ENCODE measurements around the gene NKAIN4.

Gene NKAIN4

DNA sequence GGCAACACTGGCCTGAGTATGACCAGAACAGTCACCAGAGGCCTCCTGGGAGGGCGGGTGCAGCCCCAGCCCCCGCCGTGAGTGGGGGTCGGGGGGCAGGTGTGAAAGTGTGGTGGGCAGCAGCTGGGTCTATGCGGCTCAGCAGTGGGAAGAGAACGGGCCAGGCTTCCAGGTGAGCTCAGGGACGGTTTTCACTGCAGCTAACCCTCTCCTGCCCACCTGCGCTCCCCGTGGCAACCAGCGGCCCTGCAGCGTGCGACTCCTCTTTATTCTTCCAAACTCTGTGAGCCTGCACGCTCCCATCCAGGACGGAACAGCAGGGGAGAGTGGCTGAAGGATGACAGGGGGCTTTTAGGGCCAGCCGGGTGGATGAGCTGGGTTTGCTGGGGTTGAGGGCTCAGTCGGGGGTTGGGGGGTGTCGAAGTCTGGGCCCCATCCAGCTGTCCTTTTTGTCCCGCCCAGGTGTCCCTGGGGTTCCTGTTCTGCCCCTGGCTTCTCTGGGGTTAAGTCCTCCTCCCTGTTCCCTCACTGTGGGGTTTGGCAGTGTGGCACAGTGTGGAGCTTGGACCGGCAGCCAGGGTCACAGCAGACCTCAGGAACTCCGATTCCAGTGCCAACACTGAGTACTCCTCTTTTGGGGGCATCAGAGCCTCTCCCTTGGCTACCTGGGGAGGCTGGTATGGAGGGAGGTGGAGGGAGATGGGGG is 19.4 kb downstream of the NKAIN4 start:
- H3K36me3 ChIP-seq (ENCODE audit: insufficient read depth, low read length), result no peaks in the 10 kb centered on the region
- no peaks in the 10 kb centered on the region for H3K9me3 ChIP-seq (ENCODE audit: low read depth, low read length)
- no peak for DNase-seq (ENCODE audit: low read depth, low spot score)
- no peak overlapping the region for H3K27ac ChIP-seq
- no peak for TF ChIP-seq POLR2AphosphoS5 (IDR thresholded peaks at IDR 0.05; ENCODE audit: borderline replicate concordance, low read depth, low read length)
- TF ChIP-seq FOXP2 (optimal IDR thresholded peaks at IDR 0.05; ENCODE audit: control extremely low read depth, extremely low read length, insufficient read depth), result no peak
- TF ChIP-seq EZH2 (IDR thresholded peaks at IDR 0.05), result no peak
- H3K9ac ChIP-seq (ENCODE audit: insufficient read length), result no peak overlapping the region
- H3K4me3 ChIP-seq, result no peak overlapping the region

DNA sequence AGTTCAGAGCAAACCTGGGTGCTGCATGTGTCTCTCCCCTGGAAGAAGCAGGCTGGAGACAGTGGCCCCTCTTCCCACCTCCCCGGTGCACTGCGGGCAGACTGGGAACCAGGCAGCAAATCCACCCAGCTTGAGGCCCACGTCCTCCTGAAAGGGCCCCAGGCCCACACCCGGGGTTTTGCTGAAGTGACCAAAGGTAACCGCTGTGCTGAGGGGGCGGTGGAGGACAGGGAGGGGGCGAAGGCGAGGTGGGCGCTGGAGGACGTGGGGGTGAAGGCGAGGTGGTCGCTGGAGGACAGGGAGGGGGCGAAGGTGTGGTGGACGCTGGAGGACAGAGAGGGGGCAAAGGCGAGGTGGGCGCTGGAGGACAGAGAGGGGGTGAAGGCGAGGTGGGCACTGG is 20.3 kb downstream of the NKAIN4 start:
- Histone ChIP-seq H3K9me3 (ENCODE audit: low read depth, low read length) (no peaks in the 10 kb centered on the region), H3K4me3 (no peak overlapping the region), H3K27ac (no peak overlapping the region), H3K9ac (ENCODE audit: insufficient read length) (no peak overlapping the region), H3K36me3 (ENCODE audit: insufficient read depth, low read length) (no peaks in the 10 kb centered on the region)
- TF ChIP-seq FOXP2 (optimal IDR thresholded peaks at IDR 0.05; ENCODE audit: control extremely low read depth, extremely low read length, insufficient read depth), result no peak
- no peak for TF ChIP-seq POLR2AphosphoS5 (IDR thresholded peaks at IDR 0.05; ENCODE audit: borderline replicate concordance, low read depth, low read length)
- no peak for TF ChIP-seq EZH2 (IDR thresholded peaks at IDR 0.05)
- DNase-seq (ENCODE audit: low read depth, low spot score), result no peak

DNA sequence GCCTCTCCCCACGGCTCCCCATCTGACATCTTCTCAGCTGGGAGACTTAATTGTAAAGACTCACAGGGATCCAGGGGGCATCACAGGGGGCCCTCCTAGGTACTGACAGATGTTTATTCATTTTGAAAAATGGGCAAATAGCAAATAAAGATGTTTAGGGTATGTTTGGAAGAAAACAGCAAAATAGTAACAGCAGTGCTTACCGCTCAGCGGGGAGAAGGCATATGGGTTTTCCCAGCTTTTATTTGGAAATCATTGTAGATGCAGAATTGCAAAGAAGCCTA is 21.3 kb downstream of the NKAIN4 start:
- H3K27ac ChIP-seq, result no peak overlapping the region
- H3K9me3 ChIP-seq (ENCODE audit: low read depth, low read length), result no peaks in the 10 kb centered on the region
- H3K36me3 ChIP-seq (ENCODE audit: insufficient read depth, low read length), result no peaks in the 10 kb centered on the region
- H3K9ac ChIP-seq (ENCODE audit: insufficient read length), result no peak overlapping the region
- no peak for DNase-seq (ENCODE audit: low read depth, low spot score)
- no peak overlapping the region for H3K4me3 ChIP-seq
- TF ChIP-seq FOXP2 (optimal IDR thresholded peaks at IDR 0.05; ENCODE audit: control extremely low read depth, extremely low read length, insufficient read depth) (no peak), EZH2 (IDR thresholded peaks at IDR 0.05) (no peak), POLR2AphosphoS5 (IDR thresholded peaks at IDR 0.05; ENCODE audit: borderline replicate concordance, low read depth, low read length) (no peak)

DNA sequence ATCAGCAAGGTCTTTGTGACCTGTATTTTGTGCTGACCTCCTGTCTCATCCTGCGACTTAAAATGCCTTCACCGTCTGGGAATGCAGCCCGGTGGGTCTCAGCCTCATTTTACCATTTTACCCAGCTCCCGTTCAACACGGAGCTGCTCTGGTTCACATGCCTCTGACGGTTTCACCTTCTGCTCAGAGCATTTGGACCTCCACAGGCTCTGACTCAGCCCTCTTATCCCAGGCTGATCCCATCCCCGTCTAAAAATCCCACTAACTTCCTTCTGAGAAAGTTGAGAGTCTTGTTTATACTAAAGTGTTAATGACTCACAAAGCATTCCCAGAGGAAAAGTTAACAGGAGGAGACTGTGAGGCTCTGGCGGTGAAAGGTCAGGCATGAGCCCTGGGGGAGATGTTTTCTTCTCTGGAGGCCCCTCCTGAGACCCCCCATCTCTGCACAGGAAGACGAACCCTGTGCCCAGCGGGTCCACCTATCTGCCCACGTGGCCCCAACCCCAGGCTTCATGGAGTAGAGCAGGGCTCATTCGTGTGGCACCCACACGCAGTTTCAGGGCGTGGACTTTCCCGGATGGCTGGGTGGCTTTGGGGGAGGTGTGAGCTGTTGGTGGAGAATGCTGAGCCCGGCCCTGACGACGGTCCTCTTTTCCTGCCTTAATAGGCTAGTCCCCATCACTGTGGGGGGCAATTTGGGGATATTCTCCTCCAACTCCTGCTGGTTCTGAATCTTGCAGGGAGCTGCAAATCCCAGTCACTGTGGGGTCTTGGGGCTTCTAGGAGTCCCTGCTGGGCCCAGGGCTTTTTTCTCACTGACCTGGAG is 21.8 kb downstream of the NKAIN4 start:
- Histone ChIP-seq H3K27ac (no peak overlapping the region), H3K9me3 (ENCODE audit: low read depth, low read length) (no peaks in the 10 kb centered on the region), H3K9ac (ENCODE audit: insufficient read length) (no peak overlapping the region), H3K4me3 (no peak overlapping the region), H3K36me3 (ENCODE audit: insufficient read depth, low read length) (no peaks in the 10 kb centered on the region)
- TF ChIP-seq POLR2AphosphoS5 (IDR thresholded peaks at IDR 0.05; ENCODE audit: borderline replicate concordance, low read depth, low read length) (no peak), EZH2 (IDR thresholded peaks at IDR 0.05) (no peak), FOXP2 (optimal IDR thresholded peaks at IDR 0.05; ENCODE audit: control extremely low read depth, extremely low read length, insufficient read depth) (no peak)
- no peak for DNase-seq (ENCODE audit: low read depth, low spot score)

DNA sequence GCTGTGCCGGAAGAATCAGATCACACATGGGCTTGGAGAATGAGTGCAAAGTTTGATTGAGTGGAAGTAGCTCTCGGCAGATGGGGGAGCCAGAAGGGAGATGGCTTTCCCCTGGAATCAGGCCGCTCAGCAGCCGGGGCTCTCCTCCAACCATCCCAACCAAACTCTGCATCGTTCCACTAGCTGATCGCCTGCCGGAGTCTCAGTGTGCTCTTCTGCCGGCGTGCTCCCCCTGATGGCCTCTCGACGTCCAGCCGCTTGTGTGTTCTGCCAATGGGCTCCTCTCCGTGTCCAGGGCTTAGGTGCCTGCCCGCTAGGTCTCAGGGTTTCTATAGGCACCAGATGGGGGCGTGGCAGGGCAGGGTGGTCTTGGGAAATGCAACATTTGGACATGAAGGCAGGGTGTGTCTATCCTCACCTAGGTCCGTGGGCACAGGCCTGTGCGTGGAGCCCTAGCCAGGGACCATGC is 23.4 kb downstream of the NKAIN4 start:
- DNase-seq (ENCODE audit: low read depth, low spot score), result no peak
- Histone ChIP-seq H3K36me3 (ENCODE audit: insufficient read depth, low read length) (no peaks in the 10 kb centered on the region), H3K4me3 (no peak overlapping the region), H3K9me3 (ENCODE audit: low read depth, low read length) (no peaks in the 10 kb centered on the region), H3K27ac (no peak overlapping the region), H3K9ac (ENCODE audit: insufficient read length) (no peak overlapping the region)
- no peak for TF ChIP-seq EZH2 (IDR thresholded peaks at IDR 0.05)

DNA sequence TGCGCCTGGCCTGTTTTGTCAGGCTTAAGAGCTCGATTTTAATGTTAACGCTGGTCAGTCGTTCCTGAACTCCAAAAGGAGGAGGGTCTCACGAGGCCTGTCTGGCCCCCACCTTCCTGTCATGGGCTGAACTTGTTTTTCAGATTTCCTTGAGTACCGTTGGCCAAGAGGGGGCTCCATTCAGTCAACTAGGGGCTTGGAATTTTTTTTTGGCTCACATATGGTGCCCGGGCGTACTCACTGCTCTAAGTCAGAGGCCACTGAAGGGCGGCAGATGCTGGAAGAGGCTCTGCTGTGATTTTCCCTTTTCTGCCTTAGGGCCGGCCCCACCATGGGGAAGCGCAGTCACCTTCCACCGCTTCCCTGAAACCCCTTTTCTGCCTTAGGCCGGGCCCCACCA is 25.5 kb downstream of the NKAIN4 start:
- DNase-seq (ENCODE audit: low read depth, low spot score), result no peak
- Histone ChIP-seq H3K9me3 (ENCODE audit: low read depth, low read length) (no peaks in the 10 kb centered on the region), H3K36me3 (ENCODE audit: insufficient read depth, low read length) (no peaks in the 10 kb centered on the region), H3K27ac (no peak overlapping the region), H3K9ac (ENCODE audit: insufficient read length) (no peak overlapping the region), H3K4me3 (no peak overlapping the region)
- TF ChIP-seq POLR2AphosphoS5 (IDR thresholded peaks at IDR 0.05; ENCODE audit: borderline replicate concordance, low read depth, low read length) (no peak), EZH2 (IDR thresholded peaks at IDR 0.05) (no peak), FOXP2 (optimal IDR thresholded peaks at IDR 0.05; ENCODE audit: control extremely low read depth, extremely low read length, insufficient read depth) (no peak)

DNA sequence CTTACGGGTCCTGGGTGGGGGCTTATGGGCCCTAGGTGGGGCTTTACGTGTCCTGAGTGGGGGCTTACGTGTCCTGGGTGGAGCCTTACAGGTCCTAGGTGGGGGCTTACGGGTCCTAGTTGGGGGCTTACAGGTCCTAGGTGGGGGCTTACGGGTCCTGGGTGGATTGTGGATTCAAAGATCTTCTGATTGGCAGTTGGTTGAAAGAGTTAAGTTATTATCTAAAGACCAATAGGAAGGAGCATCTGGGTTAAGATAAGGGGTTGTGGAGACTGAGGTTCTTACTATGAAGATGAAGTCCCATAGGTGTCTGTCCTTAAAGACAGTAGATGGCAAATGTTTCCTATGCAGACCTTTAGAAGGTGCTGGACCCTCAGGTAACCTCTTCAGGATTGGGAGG is 27.0 kb downstream of the NKAIN4 start:
- DNase-seq (ENCODE audit: low read depth, low spot score), result no peak
- TF ChIP-seq EZH2 (IDR thresholded peaks at IDR 0.05), result no peak
- no peak for TF ChIP-seq FOXP2 (optimal IDR thresholded peaks at IDR 0.05; ENCODE audit: control extremely low read depth, extremely low read length, insufficient read depth)
- no peak for TF ChIP-seq POLR2AphosphoS5 (IDR thresholded peaks at IDR 0.05; ENCODE audit: borderline replicate concordance, low read depth, low read length)
- Histone ChIP-seq H3K36me3 (ENCODE audit: insufficient read depth, low read length) (no peaks in the 10 kb centered on the region), H3K27ac (no peak overlapping the region), H3K4me3 (no peak overlapping the region), H3K9ac (ENCODE audit: insufficient read length) (no peak overlapping the region), H3K9me3 (ENCODE audit: low read depth, low read length) (no peaks in the 10 kb centered on the region)

DNA sequence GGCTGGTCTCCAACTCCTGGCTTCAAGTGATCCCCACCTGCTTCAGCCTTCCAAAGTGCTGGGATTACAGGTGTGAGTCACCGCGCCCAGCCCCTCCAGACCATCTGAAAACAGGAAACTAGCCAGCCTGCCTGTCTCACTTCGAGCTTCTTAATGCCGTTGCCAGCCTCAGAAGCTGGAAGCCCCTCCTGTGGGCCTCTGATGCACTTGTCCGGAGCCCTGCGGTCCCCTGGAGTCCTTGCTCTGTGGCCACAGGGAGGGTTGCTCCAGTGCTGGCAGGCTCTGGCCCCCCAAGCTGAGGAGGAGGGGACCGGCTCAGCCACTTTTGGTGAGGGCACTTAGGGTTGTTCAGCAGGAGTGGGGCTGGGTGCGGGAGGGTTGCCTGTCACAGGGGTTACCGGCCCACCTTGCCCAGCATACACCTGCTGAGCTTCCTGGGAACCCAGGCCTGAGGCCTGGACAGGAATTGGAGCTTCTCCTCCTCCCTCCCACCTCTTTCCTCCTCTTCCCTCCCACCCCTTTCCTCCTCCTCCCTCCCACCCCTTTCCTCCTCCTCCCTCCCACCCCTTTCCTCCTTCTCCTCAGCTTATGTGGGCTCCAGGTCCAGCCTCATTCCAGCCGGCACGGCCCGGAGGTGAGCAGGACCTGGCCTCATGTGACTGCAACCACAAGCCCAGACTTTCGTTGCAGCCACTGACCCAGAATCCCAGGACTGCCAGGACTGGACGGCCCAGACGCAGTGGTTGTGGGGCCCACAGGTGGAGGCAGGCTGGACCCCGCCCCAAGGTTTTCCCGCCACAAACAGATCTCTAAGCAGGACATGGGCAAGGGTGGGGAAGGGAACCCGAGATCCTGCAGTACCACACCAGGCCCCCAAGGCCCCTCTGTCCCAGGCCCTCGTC is 28.0 kb downstream of the NKAIN4 start:
- H3K4me3 ChIP-seq, result no peak overlapping the region
- H3K9ac ChIP-seq (ENCODE audit: insufficient read length), result no peak overlapping the region
- TF ChIP-seq FOXP2 (optimal IDR thresholded peaks at IDR 0.05; ENCODE audit: control extremely low read depth, extremely low read length, insufficient read depth), result no peak
- no peak for TF ChIP-seq EZH2 (IDR thresholded peaks at IDR 0.05)
- no peak for TF ChIP-seq POLR2AphosphoS5 (IDR thresholded peaks at IDR 0.05; ENCODE audit: borderline replicate concordance, low read depth, low read length)

More for the DNA sequence above, 28.0 kb downstream of the NKAIN4 start:
- no peak overlapping the region for H3K27ac ChIP-seq
- H3K9me3 ChIP-seq (ENCODE audit: low read depth, low read length), result no peaks in the 10 kb centered on the region
- no peak for DNase-seq (ENCODE audit: low read depth, low spot score)
- H3K36me3 ChIP-seq (ENCODE audit: insufficient read depth, low read length), result no peaks in the 10 kb centered on the region
